IPS-11a (cell line): ENCODE measurements around the gene TSPEAR.
"Not testable (repeated sequence)": the region's sequence is repeated elsewhere in the genome, so short reads cannot be mapped to it uniquely, and the experiment has no call there.

Experiments used
- H3K4me3 ChIP-seq: one replicate; pipeline ENCODE4 v1.5.1; 2013; ENCODE audit warnings: low read depth, low read length, control low read depth

The TSPEAR gene

GRCh38 chr21:44656868-44657267 lies 54.5 kb downstream of the TSPEAR start:
- no peak overlapping the region for H3K4me3 ChIP-seq

GRCh38 chr21:44654576-44655175 lies 56.7 kb downstream of the TSPEAR start, which contains the start of gene KRTAP12-4:
TSS of gene KRTAP12-4 (minus strand) at chr21:44654659. CDS start at chr21:44654614, 45 bp downstream.
- no peak within 1 kb of the TSS for H3K4me3 ChIP-seq

GRCh38 chr21:44653656-44654575 lies 57.5 kb downstream of the TSPEAR start:
- no peak overlapping the region for H3K4me3 ChIP-seq

- H3K4me3 ChIP-seq = no peak overlapping the region
Measured at GRCh38 chr21:44653123-44653522, 58.2 kb downstream of the TSPEAR start.

GRCh38 chr21:44650973-44651675 lies 60.2 kb downstream of the TSPEAR start:
- H3K4me3 ChIP-seq = no peak overlapping the region

- no peak overlapping the region for H3K4me3 ChIP-seq
Measured at GRCh38 chr21:44650265-44650972, 61.0 kb downstream of the TSPEAR start.

- H3K4me3 ChIP-seq = no peak overlapping the region
Measured at GRCh38 chr21:44649521-44650100, 61.8 kb downstream of the TSPEAR start.

- no peak overlapping the region for H3K4me3 ChIP-seq
Measured at GRCh38 chr21:44648557-44649311, 62.6 kb downstream of the TSPEAR start.

- H3K4me3 ChIP-seq = no peak overlapping the region
Measured at GRCh38 chr21:44647222-44647552, 64.2 kb downstream of the TSPEAR start.

GRCh38 chr21:44646366-44647221 lies 64.8 kb downstream of the TSPEAR start, which contains the start of gene KRTAP10-11:
TSS of gene KRTAP10-11 (plus strand) at chr21:44646414. CDS start at chr21:44646459, 45 bp downstream.
- H3K4me3 ChIP-seq = not testable (repeated sequence)

- no peak overlapping the region for H3K4me3 ChIP-seq
Measured at GRCh38 chr21:44644878-44645277, 66.5 kb downstream of the TSPEAR start.

GRCh38 chr21:44643741-44644310 lies 67.5 kb downstream of the TSPEAR start:
- no peak overlapping the region for H3K4me3 ChIP-seq

GRCh38 chr21:44640761-44641160 lies 70.6 kb downstream of the TSPEAR start:
- H3K4me3 ChIP-seq = no peak overlapping the region

GRCh38 chr21:44639331-44639655 lies 72.1 kb downstream of the TSPEAR start:
- H3K4me3 ChIP-seq = no peak overlapping the region

- H3K4me3 ChIP-seq = not testable (repeated sequence)
Measured at GRCh38 chr21:44638506-44639330, 72.7 kb downstream of the TSPEAR start.

- not testable (repeated sequence) for H3K4me3 ChIP-seq
Measured at GRCh38 chr21:44637851-44638348, 73.5 kb downstream of the TSPEAR start.

- no peak within 1 kb of the TSS for H3K4me3 ChIP-seq
Measured at GRCh38 chr21:44637018-44637850, 74.1 kb downstream of the TSPEAR start, which contains the start of gene KRTAP10-10. TSS of gene KRTAP10-10 (plus strand) at chr21:44637356. CDS start at chr21:44637418, 62 bp downstream.
